SKM-1 (cell line): ENCODE results near the gene LMBRD2.
"Not testable (repeated sequence)": the region's sequence is repeated elsewhere in the genome, so short reads cannot be mapped to it uniquely, and the experiment has no call there.

ENCODE experiments used
- DNase-seq: peaks from one replicate; lab custom pipeline; 2025; ENCODE audit not compliant: unreplicated experiment; lab: John Stamatoyannopoulos, UW

Gene LMBRD2

GRCh38 chr5:36151434-36152323, at the start of gene LMBRD2, which contains the start of gene SKP2:
Gene LMBRD2, minus strand, starts transcription at chr5:36151887. Its CDS starts 8,538 bp downstream, at chr5:36143349.
Gene SKP2, plus strand, starts transcription at chr5:36152111. Its CDS starts 152 bp downstream, at chr5:36152263.
- DNase-seq = peak; percentile 96

GRCh38 chr5:36200513-36200912, 48.8 kb upstream of the LMBRD2 start:
- no peak for DNase-seq

GRCh38 chr5:36199620-36200019, 47.9 kb upstream of the LMBRD2 start:
- no peak for DNase-seq

GRCh38 chr5:36198783-36199182, 47.1 kb upstream of the LMBRD2 start:
- not testable (repeated sequence) for DNase-seq

GRCh38 chr5:36198281-36198680, 46.6 kb upstream of the LMBRD2 start:
- DNase-seq = no peak

- no peak for DNase-seq
These were observed 42.1 kb upstream of the LMBRD2 start for GRCh38 chr5:36193746-36194145.

GRCh38 chr5:36184408-36184807, 32.7 kb upstream of the LMBRD2 start:
- DNase-seq = not testable (repeated sequence)

GRCh38 chr5:36181774-36182173, 30.1 kb upstream of the LMBRD2 start:
- no peak for DNase-seq

- DNase-seq = no peak
These were observed 29.1 kb upstream of the LMBRD2 start for GRCh38 chr5:36180556-36181350.

GRCh38 chr5:36179950-36180349, 28.3 kb upstream of the LMBRD2 start:
- DNase-seq = no peak

GRCh38 chr5:36178524-36178890, 26.8 kb upstream of the LMBRD2 start:
- no peak for DNase-seq

- DNase-seq = no peak
These were observed 26.2 kb upstream of the LMBRD2 start for GRCh38 chr5:36177715-36178523.

GRCh38 chr5:36177154-36177553, 25.5 kb upstream of the LMBRD2 start:
- DNase-seq = no peak

- DNase-seq = no peak
These were observed 23.4 kb upstream of the LMBRD2 start for GRCh38 chr5:36175043-36175442.

- DNase-seq = no peak
These were observed 22.4 kb upstream of the LMBRD2 start for GRCh38 chr5:36174119-36174518.

GRCh38 chr5:36173426-36173825, 21.7 kb upstream of the LMBRD2 start:
- no peak for DNase-seq

- no peak for DNase-seq
These were observed 20.9 kb upstream of the LMBRD2 start for GRCh38 chr5:36172599-36172998.

GRCh38 chr5:36170832-36171424, 19.2 kb upstream of the LMBRD2 start:
- no peak for DNase-seq

- no peak for DNase-seq
These were observed 17.1 kb upstream of the LMBRD2 start for GRCh38 chr5:36168737-36169136.

- no peak for DNase-seq
These were observed 12.8 kb upstream of the LMBRD2 start for GRCh38 chr5:36164461-36164860.
